Ascending aorta (tissue), 2 donors: ENCODE results near the gene MTF2. TPM values are rescaled to one million over a fixed set of nuclear protein-coding genes. Genes with fewer than 3 reads are reported as not detected.
A peak's percentile ranks its signal among the peaks of the same experiment; 100 is the strongest.

ENCODE experiments used
- DNase-seq, 2 donors: peaks; one replicate each; pipeline ENCODE4 v3.0.0-alpha.2; 2019; ENCODE audit warnings: low spot score in 2 of 2
- H3K27ac ChIP-seq, 2 donors: fragments of 200-600 bp; sonication (generic); one replicate each; pipeline ENCODE4 v1.5.1; 2016 to 2017; ENCODE audit warnings: mild to moderate bottlenecking in 1 of 2
- H3K27me3 ChIP-seq: fragments of 200-600 bp; sonication (generic); one replicate; pipeline ENCODE4 v1.5.1; 2017
- H3K36me3 ChIP-seq, 2 donors: fragments of 200-600 bp; sonication (generic); one replicate each; pipeline ENCODE4 v1.5.1; 2016
- H3K4me1 ChIP-seq, 2 donors: fragments of 200-600 bp; sonication (generic); one replicate each; pipeline ENCODE4 v1.5.1; 2016 to 2017; ENCODE audit warnings: mild to moderate bottlenecking in 1 of 2
- H3K4me3 ChIP-seq, 2 donors: fragments of 200-600 bp; sonication (generic); one replicate each; pipeline ENCODE4 v1.5.1; 2016 to 2017; ENCODE audit warnings: mild to moderate bottlenecking in 1 of 2
- H3K9me3 ChIP-seq, 2 donors: fragments of 200-600 bp; sonication (generic); one replicate each; pipeline ENCODE4 v1.5.1; 2016
- CTCF ChIP-seq, 3 experiments: fragments of 200-600 bp in 2 of 3; fragments of 450-650 bp in 1 of 3; sonication (generic) in 2 of 3; IDR thresholded peaks; one replicate each; pipeline ENCODE4 v1.5.1; 2016 to 2019; ENCODE audit warnings: antibody characterized with exemption in 3 of 3, mild to moderate bottlenecking in 1 of 3, moderate library complexity in 1 of 3
- intact Hi-C: fragments of 100-400 bp; cut with DNase I; formaldehyde crosslinking; loops from one replicate; pipeline ENCODE4 v1.15.1; 2023
- total RNA-seq: library from RNA; depleted of rRNA; stranded (reverse); fragments of >200 nt; gene quantifications from one replicate; pipeline ENCODE4 v1.1.0, GENCODE V29; 2016

Gene MTF2
- total RNA-seq, 1 donor from 2014 or later, result 2.3 TPM

- H3K9me3 ChIP-seq, result no peaks in the 10 kb centered on the region
- DNase-seq, result no peak
- H3K27me3 ChIP-seq, result no peaks in the 10 kb centered on the region
- peak overlapping the region; percentile 96 for H3K4me3 ChIP-seq
- no peaks in the 10 kb centered on the region for H3K36me3 ChIP-seq
- H3K27ac ChIP-seq, result peak overlapping the region in 1 of 2 donors; percentile 100
- peaks cover 0 to 18% of the 10 kb centered on the region in 2 donors for H3K4me1 ChIP-seq
- intact Hi-C loops, result no loop called here
- TF ChIP-seq CTCF (IDR thresholded peaks at IDR 0.05), result no peak
Measured at GRCh38 chr1:93177991-93178390, 98.9 kb downstream of the MTF2 start.

GRCh38 chr1:93178418-93178817 is 99.3 kb downstream of the MTF2 start:
- Histone ChIP-seq H3K27me3 (no peaks in the 10 kb centered on the region), H3K4me1 (peaks cover 0 to 16% of the 10 kb centered on the region in 2 donors), H3K36me3 (no peaks in the 10 kb centered on the region), H3K27ac (peak overlapping the region; percentile 100), H3K4me3 (peak overlapping the region; percentile 96), H3K9me3 (no peaks in the 10 kb centered on the region)
- no peak for DNase-seq
- no peak for TF ChIP-seq CTCF (IDR thresholded peaks at IDR 0.05)
- intact Hi-C loops, result no loop called here

- DNase-seq, result peak; percentile 97 to 99
- Histone ChIP-seq H3K27ac (peak within 1 kb of the TSS; percentile 100), H3K4me1 (peaks cover 0 to 16% of the 10 kb centered on the region in 2 donors), H3K4me3 (peak within 1 kb of the TSS; percentile 96), H3K9me3 (no peaks in the 10 kb centered on the region), H3K27me3 (no peaks in the 10 kb centered on the region), H3K36me3 (no peaks in the 10 kb centered on the region)
- TF ChIP-seq CTCF (IDR thresholded peaks at IDR 0.05), result peak; percentile 2 to 22 (median 12)
- intact Hi-C loops, result loop anchor here (1.0 to 10.0 kb wide), 9 partner anchors 101 to 729 kb away; partner anchors contain the start of genes DIPK1A, DR1, EVI5 and GCLM
Measured at GRCh38 chr1:93179886-93180722, 101.0 kb downstream of the MTF2 start, which contains the start of gene TMED5. Gene TMED5 (minus strand): TSS chr1:93180413. CDS start chr1:93180242, 171 bp downstream.

GRCh38 chr1:93180723-93181613 is 101.9 kb downstream of the MTF2 start, which contains the start of gene CCDC18:
Gene CCDC18 (plus strand): TSS chr1:93180724. CDS start chr1:93183362, 2,638 bp downstream.
- TF ChIP-seq CTCF (IDR thresholded peaks at IDR 0.05), result no peak
- Histone ChIP-seq H3K4me1 (peaks cover 0 to 16% of the 10 kb centered on the region in 2 donors), H3K27me3 (no peaks in the 10 kb centered on the region), H3K27ac (peak within 1 kb of the TSS; percentile 100), H3K4me3 (peak within 1 kb of the TSS; percentile 96), H3K36me3 (no peaks in the 10 kb centered on the region), H3K9me3 (no peaks in the 10 kb centered on the region)
- DNase-seq, result no peak
- intact Hi-C loops, result loop anchor here (1.0 to 10.0 kb wide), 9 partner anchors 102 to 728 kb away; partner anchors contain the start of genes DIPK1A, DR1, EVI5 and GCLM

- Histone ChIP-seq H3K4me3 (no peak overlapping the region), H3K9me3 (no peaks in the 10 kb centered on the region), H3K4me1 (no peaks in the 10 kb centered on the region), H3K27me3 (no peaks in the 10 kb centered on the region), H3K27ac (no peak overlapping the region), H3K36me3 (no peaks in the 10 kb centered on the region)
- intact Hi-C loops, result loop anchor here (10.0 kb wide), 3 partner anchors 162 to 508 kb away; partner anchors contain the start of gene RPL5
- no peak for DNase-seq
- TF ChIP-seq CTCF (IDR thresholded peaks at IDR 0.05), result no peak
Measured at GRCh38 chr1:93186667-93187066, 107.6 kb downstream of the MTF2 start.
